ENCODE measurements around the gene TACC2. TPM values are rescaled to one million over a fixed set of nuclear protein-coding genes. Genes with fewer than 3 reads are reported as not detected.
A peak's percentile ranks its signal among the peaks of the same experiment; 100 is the strongest.

TACC2 gene
- total RNA-seq, 4 donors from 2014 or later, result 191 to 400 (median 261) TPM

GRCh38 chr10:122124808-122125207 is 135.8 kb downstream of the TACC2 start:
- TF ChIP-seq CTCF (IDR thresholded peaks at IDR 0.05) (no peak), POLR2A (IDR thresholded peaks at IDR 0.05) (no peak)
- 76 to 77% methylated on average over 7 of the region's 7 CpGs for WGBS, 2 donors
- DNase-seq (ENCODE audit: low spot score in 2 of 2), result peak in 1 of 2 donors; percentile 76
- H3K4me3 ChIP-seq (ENCODE audit: low read depth, poor library complexity, severe bottlenecking), result no peak overlapping the region
- intact Hi-C loops (cut with DNase I; ENCODE audit: low total_unique reads), result no loop called here

- intact Hi-C loops (cut with DNase I; ENCODE audit: low total_unique reads), result no loop called here
- DNase-seq (ENCODE audit: low spot score in 2 of 2), result peak in 1 of 2 donors; percentile 76
- 35 to 36% methylated on average over 6 of the region's 6 CpGs for WGBS, 2 donors
- no peak overlapping the region for H3K4me3 ChIP-seq (ENCODE audit: low read depth, poor library complexity, severe bottlenecking)
- TF ChIP-seq POLR2A (IDR thresholded peaks at IDR 0.05) (no peak), CTCF (IDR thresholded peaks at IDR 0.05) (no peak)
Observed at GRCh38 chr10:122126763-122127659, 138.0 kb downstream of the TACC2 start.

GRCh38 chr10:122127943-122128342 is 139.0 kb downstream of the TACC2 start:
- DNase-seq (ENCODE audit: low spot score in 2 of 2), result peak in 1 of 2 donors; percentile 80
- intact Hi-C loops (cut with DNase I; ENCODE audit: low total_unique reads), result no loop called here
- H3K4me3 ChIP-seq (ENCODE audit: low read depth, poor library complexity, severe bottlenecking), result no peak overlapping the region
- WGBS, 2 donors, result 30 to 37% methylated on average over 8 of the region's 8 CpGs
- no peak for TF ChIP-seq CTCF (IDR thresholded peaks at IDR 0.05)
- no peak for TF ChIP-seq POLR2A (IDR thresholded peaks at IDR 0.05)

GRCh38 chr10:122128357-122128756 is 139.4 kb downstream of the TACC2 start:
- intact Hi-C loops (cut with DNase I; ENCODE audit: low total_unique reads), result no loop called here
- DNase-seq (ENCODE audit: low spot score in 2 of 2), result peak in 1 of 2 donors; percentile 93
- WGBS, 2 donors, result 36 to 41% methylated on average over 5 of the region's 5 CpGs
- TF ChIP-seq POLR2A (IDR thresholded peaks at IDR 0.05), result no peak
- TF ChIP-seq CTCF (IDR thresholded peaks at IDR 0.05), result no peak
- H3K4me3 ChIP-seq (ENCODE audit: low read depth, poor library complexity, severe bottlenecking), result no peak overlapping the region

GRCh38 chr10:122130474-122131110 is 141.6 kb downstream of the TACC2 start:
- TF ChIP-seq POLR2A (IDR thresholded peaks at IDR 0.05), result no peak
- no peak for TF ChIP-seq CTCF (IDR thresholded peaks at IDR 0.05)
- H3K4me3 ChIP-seq (ENCODE audit: low read depth, poor library complexity, severe bottlenecking), result no peak overlapping the region
- DNase-seq (ENCODE audit: low spot score in 2 of 2), result no peak
- intact Hi-C loops (cut with DNase I; ENCODE audit: low total_unique reads), result no loop called here
- WGBS, 2 donors, result 85 to 91% methylated on average over 8 of the region's 8 CpGs

All from lower leg skin (tissue), 4 donors.